Esophagus squamous epithelium (tissue), 5 donors: Measurements from ENCODE around the gene SCN4B. TPM values are rescaled to one million over a fixed set of nuclear protein-coding genes. Genes with fewer than 3 reads are reported as not detected.

Experiments
- DNase-seq: peaks from one replicate; lab custom pipeline; 2025; lab: John Stamatoyannopoulos, UW
- H3K27ac ChIP-seq, 4 donors: fragments of 200-600 bp; sonication (generic); one replicate each; pipeline ENCODE4 v1.5.1; 2016 to 2019; ENCODE audit warnings: mild to moderate bottlenecking in 1 of 4
- H3K27me3 ChIP-seq, 4 donors: fragments of 200-600 bp; sonication (generic); 1 replicate in 3 of 4; 2 replicates in 1 of 4; pipeline versions ENCODE4 v1.5.1 to v1.6.0; 2017 to 2021; ENCODE audit warnings: antibody characterized with exemption in 1 of 4
- H3K36me3 ChIP-seq, 3 donors: fragments of 200-600 bp; sonication (generic); one replicate each; pipeline ENCODE4 v1.5.1; 2016 to 2019
- H3K4me1 ChIP-seq, 3 donors: fragments of 200-600 bp; sonication (generic); one replicate each; pipeline ENCODE4 v1.5.1; 2017 to 2019
- H3K4me3 ChIP-seq, 4 donors: fragments of 200-600 bp; sonication (generic); 1 replicate in 3 of 4; 2 replicates in 1 of 4; pipeline ENCODE4 v1.5.1; 2016 to 2019; ENCODE audit warnings: mild to moderate bottlenecking in 2 of 4, moderate library complexity in 1 of 4
- H3K9me3 ChIP-seq, 3 donors: fragments of 200-600 bp; sonication (generic); one replicate each; pipeline ENCODE4 v1.5.1; 2016 to 2019
- POLR2A ChIP-seq, 4 donors: fragments of 450-650 bp; IDR thresholded peaks; one replicate each; pipeline ENCODE4 v1.6.1; 2017; ENCODE audit warnings: antibody characterized with exemption in 4 of 4, mild to moderate bottlenecking in 4 of 4, moderate library complexity in 3 of 4
- WGBS, 2 donors: methylation state at CpG; one replicate each; pipeline ENCODE4 v1.1.5; 2018; 5-methylcytosine and 5-hydroxymethylcytosine counted together
- intact Hi-C: fragments of 100-400 bp; cut with DNase I; formaldehyde crosslinking; loops from one replicate; pipeline ENCODE4 v1.15.0; 2022
- total RNA-seq, 4 donors: library from RNA; depleted of rRNA; stranded (reverse); fragments of >200 nt; gene quantifications; one replicate each; pipeline ENCODE4 v1.1.0, GENCODE V29; 2016
- TF ChIP-seq, protein P1 (sequence below), 6 experiments: fragments of 450-650 bp in 4 of 6; fragments of 200-600 bp in 2 of 6; sonication (generic) in 2 of 6; IDR thresholded peaks; one replicate each; pipeline ENCODE4 v1.5.1; 2016 to 2019; ENCODE audit warnings: antibody characterized with exemption in 6 of 6, mild to moderate bottlenecking in 4 of 6, moderate library complexity in 4 of 6
- donor health status: DM: yes; HTN: yes; CAD: no.

SCN4B gene, protein sequence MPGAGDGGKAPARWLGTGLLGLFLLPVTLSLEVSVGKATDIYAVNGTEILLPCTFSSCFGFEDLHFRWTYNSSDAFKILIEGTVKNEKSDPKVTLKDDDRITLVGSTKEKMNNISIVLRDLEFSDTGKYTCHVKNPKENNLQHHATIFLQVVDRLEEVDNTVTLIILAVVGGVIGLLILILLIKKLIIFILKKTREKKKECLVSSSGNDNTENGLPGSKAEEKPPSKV
- total RNA-seq: 1 to 10 TPM in 3 of 4 donors, under 1 TPM in 1; 0.87 to 4.2 (median 1.3) TPM

DNA sequence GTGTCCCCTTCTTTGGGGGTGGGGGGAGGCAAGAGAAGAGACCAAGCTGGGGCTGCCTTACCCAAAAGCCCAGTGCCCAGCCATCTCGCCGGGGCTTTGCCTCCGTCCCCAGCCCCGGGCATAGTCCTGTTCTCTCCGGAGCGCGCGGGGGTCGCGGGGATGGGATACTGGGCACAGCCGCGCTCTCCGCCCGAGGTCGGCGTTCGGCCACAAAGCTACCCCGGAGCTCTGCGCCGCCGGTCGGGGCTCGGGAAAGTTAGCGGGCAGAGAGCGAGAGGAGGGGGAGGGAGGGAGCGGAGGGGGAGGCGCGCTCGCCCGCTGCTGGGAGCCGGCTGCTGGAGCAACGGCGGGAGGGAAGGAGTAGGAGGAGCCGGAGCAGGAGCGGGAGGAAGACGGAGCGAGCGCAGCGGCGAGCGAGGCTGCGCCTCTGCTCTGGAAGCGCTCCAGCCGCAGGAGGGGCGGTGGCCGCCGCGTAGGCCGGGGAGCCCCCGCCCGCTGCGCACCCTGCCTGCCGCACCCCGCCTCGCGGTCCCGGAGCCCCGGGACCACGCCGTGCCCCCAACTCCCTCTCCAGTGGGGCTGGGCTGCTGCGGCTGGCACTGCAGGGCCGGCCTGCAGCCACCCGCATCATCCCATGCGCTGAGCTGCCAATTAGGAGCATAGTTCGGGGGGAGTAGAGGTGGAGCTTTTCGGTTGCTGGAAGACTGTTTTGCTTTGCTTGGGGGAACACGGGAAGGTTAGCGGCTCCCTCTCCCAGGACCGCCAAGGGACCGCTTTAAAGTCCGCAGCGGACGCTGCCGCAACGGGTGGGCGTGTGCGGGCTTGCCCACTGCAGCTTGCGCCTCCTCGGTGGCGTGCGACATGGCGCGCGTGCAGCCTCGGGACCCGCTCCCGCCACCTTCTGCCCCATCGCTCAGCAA, at the start of gene SCN4B:
Gene SCN4B (minus strand): TSS at position 272 of the 920 bp plus-strand sequence. CDS start 150 bp downstream, at position 122.
- intact Hi-C loops: no loop called here
- WGBS, 2 donors: 0 to 1% methylated on average over 1 to 16 of the region's 88 CpGs
- DNase-seq: no peak
- Histone ChIP-seq H3K36me3 (no peaks in the 10 kb centered on the region), H3K27me3 (peaks cover 0 to 78% (median 12%) of the 10 kb centered on the region in 4 donors), H3K4me3 (peak within 1 kb of the TSS; percentile 38 to 74 (median 48)), H3K4me1 (peaks cover 19 to 60% (median 22%) of the 10 kb centered on the region in 3 donors), H3K9me3 (no peaks in the 10 kb centered on the region), H3K27ac (peak within 1 kb of the TSS in 2 of 4 donors; percentile 21 to 32)
- TF ChIP-seq, protein P1, sequence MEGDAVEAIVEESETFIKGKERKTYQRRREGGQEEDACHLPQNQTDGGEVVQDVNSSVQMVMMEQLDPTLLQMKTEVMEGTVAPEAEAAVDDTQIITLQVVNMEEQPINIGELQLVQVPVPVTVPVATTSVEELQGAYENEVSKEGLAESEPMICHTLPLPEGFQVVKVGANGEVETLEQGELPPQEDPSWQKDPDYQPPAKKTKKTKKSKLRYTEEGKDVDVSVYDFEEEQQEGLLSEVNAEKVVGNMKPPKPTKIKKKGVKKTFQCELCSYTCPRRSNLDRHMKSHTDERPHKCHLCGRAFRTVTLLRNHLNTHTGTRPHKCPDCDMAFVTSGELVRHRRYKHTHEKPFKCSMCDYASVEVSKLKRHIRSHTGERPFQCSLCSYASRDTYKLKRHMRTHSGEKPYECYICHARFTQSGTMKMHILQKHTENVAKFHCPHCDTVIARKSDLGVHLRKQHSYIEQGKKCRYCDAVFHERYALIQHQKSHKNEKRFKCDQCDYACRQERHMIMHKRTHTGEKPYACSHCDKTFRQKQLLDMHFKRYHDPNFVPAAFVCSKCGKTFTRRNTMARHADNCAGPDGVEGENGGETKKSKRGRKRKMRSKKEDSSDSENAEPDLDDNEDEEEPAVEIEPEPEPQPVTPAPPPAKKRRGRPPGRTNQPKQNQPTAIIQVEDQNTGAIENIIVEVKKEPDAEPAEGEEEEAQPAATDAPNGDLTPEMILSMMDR (IDR thresholded peaks at IDR 0.05): no peak
- no peak for TF ChIP-seq POLR2A (IDR thresholded peaks at IDR 0.05)

DNA sequence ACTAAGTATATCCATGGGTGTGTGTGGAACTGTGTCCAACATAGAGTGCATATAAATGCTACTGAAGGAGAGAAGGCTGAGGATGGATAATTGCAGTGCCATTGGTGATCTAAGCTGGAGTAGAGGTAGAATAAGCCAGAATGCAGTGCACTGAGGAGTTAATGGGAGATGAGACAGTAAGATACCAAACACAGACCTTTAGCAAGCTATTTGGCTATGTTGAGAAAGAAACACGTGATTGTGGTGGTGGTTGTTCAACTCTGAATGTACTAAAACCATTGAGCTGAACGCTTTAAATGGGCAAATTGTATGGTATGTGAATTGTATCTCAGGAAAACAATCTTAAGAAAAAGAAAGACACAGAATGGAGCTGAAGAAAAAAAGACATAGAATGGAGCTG, 49.3 kb upstream of the SCN4B start:
- intact Hi-C loops: loop anchor here (5.0 kb wide), 1 partner anchor 90 kb away; no protein-coding TSS in a partner anchor
- Histone ChIP-seq H3K9me3 (no peaks in the 10 kb centered on the region), H3K36me3 (no peaks in the 10 kb centered on the region), H3K27ac (peak overlapping the region in 1 of 4 donors; percentile 7), H3K27me3 (no peaks in the 10 kb centered on the region), H3K4me1 (peaks cover 0 to 20% (median 12%) of the 10 kb centered on the region in 3 donors), H3K4me3 (no peak overlapping the region)
- WGBS, 2 donors: 86 to 93% methylated on average over 2 of the region's 2 CpGs
- TF ChIP-seq, protein P1 (IDR thresholded peaks at IDR 0.05): no peak
- no peak for TF ChIP-seq POLR2A (IDR thresholded peaks at IDR 0.05)
- DNase-seq: no peak

DNA sequence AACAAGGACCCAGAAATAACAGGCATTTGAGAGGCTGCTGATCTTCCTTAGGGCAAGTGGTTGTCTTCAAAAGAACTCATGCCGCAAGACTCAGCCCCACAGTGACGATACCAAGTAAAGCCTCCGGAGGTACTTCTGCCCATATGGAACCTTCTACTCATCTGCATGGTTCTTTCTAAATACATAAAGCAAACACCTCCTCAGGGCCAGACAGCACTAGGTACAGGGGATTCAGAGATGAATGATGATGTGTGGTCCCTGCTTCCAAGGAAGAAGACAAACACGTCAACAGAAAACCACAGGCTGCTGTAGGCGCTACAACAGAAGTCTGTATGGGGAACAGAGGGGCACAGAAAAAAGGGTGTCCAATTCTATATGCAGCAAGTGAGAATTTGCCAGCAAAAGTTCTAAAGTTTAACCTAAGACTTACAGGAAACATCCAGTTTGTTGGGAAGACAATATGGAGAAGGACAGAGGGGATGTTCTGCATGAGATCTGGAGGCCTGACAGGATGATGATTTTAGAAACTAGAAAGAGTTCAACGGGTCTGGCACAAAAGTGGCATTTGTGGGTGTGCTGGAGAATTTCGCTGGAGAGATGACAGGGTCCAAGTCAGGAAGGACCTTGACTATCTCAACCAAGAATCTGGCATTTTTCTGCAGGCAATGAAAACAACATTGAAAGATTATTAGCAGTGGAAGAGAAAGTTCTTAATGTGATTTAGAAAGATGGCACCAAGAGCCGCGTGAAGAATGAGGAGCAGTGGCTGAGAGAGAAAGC, 48.5 kb upstream of the SCN4B start:
- no peak for TF ChIP-seq POLR2A (IDR thresholded peaks at IDR 0.05)
- TF ChIP-seq, protein P1 (IDR thresholded peaks at IDR 0.05): no peak
- WGBS, 2 donors: 80 to 89% methylated on average over 9 of the region's 9 CpGs
- intact Hi-C loops: loop anchor here (5.0 kb wide), 1 partner anchor 91 kb away; no protein-coding TSS in a partner anchor
- Histone ChIP-seq H3K27me3 (no peaks in the 10 kb centered on the region), H3K27ac (no peak overlapping the region), H3K4me3 (no peak overlapping the region), H3K4me1 (peaks cover 0 to 14% (median 7%) of the 10 kb centered on the region in 3 donors), H3K9me3 (no peaks in the 10 kb centered on the region), H3K36me3 (no peaks in the 10 kb centered on the region)
- DNase-seq: no peak

DNA sequence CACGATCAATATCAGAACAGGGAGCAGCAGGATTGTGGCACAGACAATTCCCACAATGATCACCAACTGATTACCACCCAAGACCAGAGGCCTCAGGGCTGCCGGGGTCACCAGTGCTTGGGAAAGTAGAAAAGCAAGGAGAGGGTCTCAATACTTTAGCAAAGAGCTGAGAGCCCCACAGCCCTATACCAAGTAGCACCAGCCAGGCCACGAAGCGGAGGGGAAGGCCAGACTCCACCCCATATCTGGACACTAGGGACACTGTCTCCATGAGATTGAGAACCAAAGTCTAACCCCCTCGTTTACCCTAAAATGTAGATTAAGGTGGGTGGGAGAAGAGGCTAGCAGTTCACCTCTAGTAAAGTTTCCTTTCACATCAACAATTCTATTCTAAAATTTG, 47.9 kb upstream of the SCN4B start:
- 80 to 87% methylated on average over 3 to 5 of the region's 5 CpGs for WGBS, 2 donors
- Histone ChIP-seq H3K4me3 (no peak overlapping the region), H3K27ac (no peak overlapping the region), H3K36me3 (no peaks in the 10 kb centered on the region), H3K4me1 (peaks cover 0 to 18% (median 9%) of the 10 kb centered on the region in 3 donors), H3K9me3 (no peaks in the 10 kb centered on the region), H3K27me3 (no peaks in the 10 kb centered on the region)
- intact Hi-C loops: loop anchor here (5.0 kb wide), 1 partner anchor 92 kb away; no protein-coding TSS in a partner anchor
- DNase-seq: no peak
- TF ChIP-seq POLR2A (IDR thresholded peaks at IDR 0.05): no peak
- TF ChIP-seq, protein P1 (IDR thresholded peaks at IDR 0.05): no peak
